HG03095 (cell line): ENCODE results near the gene ZNG1A.
"Not testable (repeated sequence)": the region's sequence is repeated elsewhere in the genome, so short reads cannot be mapped to it uniquely, and the experiment has no call there.

Source experiments
- ATAC-seq: cut with Tn5 transposase; IDR thresholded peaks from one replicate; pipeline ENCODE4 v1.9.1; 2021; ENCODE audit warnings: moderate library complexity; ENCODE audit not compliant: unreplicated experiment

The ZNG1A gene

DNA sequence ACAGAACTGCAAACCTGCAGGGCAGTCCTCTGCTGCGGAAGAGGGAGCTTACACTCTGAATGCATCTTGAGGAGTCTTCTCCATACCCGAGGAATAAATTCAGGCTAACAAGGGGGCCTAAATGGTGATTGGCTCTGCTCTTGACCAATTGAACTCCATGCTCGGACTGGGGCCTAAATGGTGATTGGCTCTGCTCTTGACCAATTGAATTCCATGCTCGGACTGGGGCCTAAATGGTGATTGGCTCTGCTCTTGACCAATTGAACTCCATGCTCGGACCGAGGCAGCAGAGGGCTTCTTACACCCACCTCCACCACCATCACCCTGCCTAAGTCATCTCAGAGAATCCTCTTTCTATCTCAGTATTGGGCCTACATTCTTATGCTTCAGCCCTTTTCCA is 79.0 kb downstream of the ZNG1A start:
- not testable (repeated sequence) for ATAC-seq

DNA sequence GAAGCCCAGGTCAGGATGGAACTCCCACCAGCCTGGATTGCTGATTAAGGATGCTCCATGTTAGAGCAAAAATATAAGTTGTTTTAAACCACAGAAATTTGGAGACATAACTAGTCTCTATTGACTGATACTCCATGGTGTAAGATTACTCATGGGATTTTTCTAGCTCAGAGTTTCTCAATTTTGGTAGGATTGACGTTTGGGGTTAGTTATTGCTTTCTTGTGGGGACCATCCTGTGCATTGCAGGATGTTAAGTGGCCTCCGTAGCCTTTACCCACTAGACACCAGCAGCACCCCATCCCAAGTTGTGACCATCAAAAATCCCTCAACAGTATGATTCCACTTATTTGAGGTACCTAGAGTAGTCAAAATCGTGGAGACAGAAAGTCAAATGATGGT is 80.1 kb downstream of the ZNG1A start:
- ATAC-seq = not testable (repeated sequence)

DNA sequence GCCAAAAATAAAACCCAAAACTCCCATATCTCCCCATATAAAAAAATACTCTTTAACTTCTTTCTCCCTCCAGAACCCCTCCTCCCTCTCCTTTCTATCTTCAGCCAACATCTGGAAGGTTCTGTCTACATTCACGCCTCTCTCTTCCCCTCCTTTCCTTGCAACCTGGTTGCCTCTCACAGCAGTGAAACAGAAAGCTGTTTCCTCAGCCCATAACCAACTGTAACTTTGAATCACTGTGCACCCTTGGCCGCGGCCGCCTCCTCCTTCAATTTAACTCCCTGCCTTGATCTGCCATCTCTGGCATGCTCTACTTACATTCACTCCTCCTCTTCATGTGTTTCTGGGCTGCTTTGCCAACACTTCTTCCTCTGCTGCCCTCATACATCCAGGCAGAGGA is 83.9 kb downstream of the ZNG1A start:
- not testable (repeated sequence) for ATAC-seq

DNA sequence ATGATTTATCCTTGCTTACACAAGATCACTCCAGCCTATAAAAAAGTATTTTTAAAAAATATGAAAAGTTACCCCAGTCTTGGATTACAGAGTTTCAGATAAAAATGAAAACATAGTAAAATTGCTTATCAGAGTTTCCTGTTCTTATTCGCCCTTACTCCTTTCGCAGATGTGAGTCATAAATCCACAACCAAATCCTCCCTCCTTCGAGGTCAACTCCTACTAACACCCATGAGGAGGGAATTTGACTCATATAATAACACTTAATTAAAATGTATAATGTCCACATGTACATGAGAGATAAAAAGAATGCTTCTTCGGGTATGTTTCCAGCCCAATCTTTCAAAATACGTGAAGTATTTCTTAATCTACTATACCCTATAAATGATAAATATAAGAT is 84.5 kb downstream of the ZNG1A start:
- ATAC-seq = not testable (repeated sequence)

DNA sequence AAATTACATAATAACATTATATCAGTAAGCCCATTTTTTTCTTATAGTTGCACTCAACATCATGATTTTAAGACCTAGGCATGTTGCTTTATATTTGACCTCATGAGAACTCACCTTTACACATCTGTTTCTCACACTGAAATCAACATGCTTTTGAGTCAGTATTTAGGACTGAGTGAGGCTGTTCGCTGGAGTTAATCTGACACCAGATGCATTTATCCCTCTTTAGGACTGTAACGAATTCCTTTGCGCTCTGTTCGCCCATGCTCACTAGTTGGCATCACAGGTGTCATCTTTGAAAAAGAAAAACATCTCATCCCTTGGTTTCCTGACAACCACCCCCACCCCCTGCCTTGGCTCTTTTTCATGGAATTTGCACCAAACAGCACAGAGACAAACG is 84.9 kb downstream of the ZNG1A start:
- ATAC-seq = not testable (repeated sequence)

DNA sequence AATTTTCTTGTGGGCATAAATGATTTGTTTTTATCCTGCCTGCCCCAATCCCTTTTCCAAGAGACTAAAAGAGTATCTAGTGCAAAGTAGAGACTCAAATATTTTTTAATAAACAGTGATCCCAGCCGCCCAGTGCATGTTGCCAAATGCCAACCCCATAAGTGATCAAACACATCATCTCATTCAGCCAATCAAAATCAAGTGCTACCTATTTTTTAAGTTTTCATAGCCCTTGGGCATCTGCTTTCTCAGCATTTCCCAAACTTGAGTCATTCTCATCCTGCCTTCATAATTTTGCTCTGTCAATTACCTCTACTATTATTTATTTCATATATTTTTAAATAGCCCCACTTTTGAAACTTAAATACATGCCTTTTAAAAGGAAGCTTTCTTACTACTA is 88.0 kb downstream of the ZNG1A start:
- ATAC-seq = not testable (repeated sequence)

DNA sequence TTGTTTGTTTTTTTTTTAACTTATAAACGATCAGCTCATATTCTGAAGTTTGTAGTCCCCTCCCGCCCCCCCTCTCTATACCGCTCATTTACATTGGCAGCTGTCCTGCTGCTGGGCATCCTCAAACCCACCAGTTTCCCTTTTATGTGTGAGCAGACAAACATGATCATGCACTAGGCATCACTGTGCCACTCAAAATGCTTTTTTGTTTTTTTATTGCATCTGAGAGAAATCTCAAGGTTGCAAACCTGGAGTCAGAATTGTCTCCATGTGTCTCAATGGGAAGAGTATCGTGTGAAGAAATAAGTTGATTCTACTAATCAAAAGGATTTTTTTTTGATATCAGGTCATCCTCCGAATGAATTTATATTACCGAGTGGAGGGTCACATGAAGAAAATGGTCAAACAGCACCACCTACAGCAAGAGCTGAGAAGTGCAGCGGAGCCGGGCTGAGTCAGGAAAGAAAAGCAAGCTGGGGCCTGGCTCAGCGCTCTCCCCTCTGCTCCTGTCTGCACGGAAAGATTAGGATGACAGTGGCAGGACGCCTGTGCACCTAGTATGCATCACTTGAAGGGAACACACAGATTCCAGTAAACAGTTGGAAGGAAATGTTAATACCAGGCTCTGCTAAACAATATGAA is 90.3 kb downstream of the ZNG1A start:
- ATAC-seq = not testable (repeated sequence)

DNA sequence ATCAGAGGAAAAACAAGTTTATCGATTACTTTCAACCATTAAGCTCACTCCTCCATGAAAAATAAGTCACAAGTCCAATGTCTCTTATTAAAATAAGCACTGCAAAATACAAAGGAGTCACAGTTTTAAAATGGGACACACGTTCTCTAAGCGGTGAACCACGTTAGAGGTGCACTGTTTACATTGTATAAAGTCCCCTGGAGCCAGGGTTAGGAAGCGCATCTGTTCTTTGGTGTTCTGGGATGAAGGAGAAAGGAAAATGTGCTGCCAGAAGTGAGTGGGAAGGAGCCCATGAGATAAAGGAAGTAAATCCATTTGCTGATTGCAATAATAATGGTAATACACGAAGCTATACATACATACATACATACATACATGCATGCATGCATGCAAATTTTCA is 91.0 kb downstream of the ZNG1A start:
- not testable (repeated sequence) for ATAC-seq

DNA sequence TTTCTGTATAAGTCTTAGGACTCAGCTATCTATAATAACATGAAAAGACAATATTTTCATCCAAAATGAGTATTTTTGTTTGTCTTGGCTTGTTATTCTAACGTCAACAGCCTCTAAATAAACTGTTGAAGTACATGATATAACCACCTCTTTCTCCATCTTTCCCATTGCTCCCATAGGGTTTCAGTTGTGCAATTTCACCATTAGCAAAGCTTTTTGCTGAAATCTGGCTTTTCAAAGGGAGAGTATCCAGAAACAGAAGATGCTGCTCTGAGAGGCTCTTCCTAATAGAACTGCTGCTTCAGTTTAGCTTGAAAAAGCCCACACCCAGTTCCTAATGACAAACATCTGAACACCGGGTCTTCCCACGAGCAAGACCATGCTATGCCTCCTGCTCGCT is 91.8 kb downstream of the ZNG1A start:
- ATAC-seq = not testable (repeated sequence)

DNA sequence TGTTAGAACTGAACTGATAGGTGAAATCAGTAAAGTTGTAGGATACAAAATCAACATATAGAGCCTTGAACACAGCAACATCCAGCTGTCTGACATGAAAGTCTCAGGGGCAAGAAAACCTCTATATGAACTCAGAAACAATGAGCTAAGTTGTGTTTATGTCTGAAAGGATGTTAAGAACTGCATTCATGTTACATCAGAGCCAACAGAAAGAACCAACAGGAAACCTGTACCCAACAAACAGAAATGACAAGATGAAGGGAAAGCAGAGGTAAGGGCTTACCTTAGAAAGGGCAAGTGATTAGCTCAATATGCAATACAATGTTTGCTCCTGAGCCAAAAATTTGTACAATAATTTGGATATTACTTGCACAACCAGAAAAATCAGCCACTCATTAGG is 92.2 kb downstream of the ZNG1A start:
- ATAC-seq = not testable (repeated sequence)

DNA sequence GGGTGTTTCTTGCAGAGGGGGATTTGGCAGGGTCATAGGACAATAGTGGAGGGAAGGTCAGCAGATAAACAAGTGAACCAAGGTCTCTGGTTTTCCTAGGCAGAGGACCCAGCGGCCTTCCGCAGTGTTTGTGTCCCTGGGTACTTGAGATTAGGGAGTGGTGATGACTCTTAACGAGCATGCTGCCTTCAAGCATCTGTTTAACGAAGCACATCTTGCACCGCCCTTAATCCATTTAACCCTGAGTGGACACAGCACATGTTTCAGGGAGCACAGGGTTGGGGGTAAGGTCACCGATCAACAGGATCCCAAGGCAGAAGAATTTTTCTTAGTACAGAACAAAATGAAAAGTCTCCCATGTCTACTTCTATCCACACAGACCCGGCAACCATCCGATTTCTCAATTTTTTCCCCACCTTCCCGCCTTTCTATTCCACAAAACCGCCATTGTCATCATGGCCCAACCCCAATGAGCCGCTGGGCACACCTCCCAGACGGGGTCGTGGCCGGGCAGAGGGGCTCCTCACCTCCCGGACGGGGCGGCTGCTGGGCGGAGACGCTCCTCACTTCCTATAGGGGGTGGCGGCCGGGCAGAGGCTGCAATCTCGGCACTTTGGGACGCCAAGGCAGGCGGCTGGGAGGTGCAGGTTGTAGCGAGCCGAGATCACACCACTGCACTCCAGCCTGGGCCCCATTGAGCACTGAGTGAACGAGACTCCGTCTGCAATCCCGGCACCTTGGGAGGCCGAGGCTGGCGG is 95.7 kb downstream of the ZNG1A start:
- ATAC-seq = not testable (repeated sequence)

DNA sequence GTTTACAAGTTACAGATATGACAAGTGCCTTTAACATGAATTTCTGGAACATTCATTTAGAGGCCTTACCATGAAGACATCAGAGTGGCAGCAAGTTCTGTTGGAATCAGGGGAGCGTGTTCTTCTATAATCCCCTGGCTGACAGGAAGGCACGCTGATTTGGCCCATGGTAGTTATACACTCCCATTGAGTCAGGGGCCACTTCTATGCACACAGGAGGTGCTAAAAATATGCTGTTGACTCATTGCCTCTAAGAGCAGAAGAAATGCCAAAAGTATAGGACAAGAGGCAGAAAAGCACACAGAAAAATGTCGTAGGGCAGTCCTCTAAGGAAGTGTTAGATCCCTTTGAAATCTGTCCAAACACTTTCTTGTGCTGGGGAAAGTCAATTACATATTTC is 100.5 kb downstream of the ZNG1A start:
- not testable (repeated sequence) for ATAC-seq

DNA sequence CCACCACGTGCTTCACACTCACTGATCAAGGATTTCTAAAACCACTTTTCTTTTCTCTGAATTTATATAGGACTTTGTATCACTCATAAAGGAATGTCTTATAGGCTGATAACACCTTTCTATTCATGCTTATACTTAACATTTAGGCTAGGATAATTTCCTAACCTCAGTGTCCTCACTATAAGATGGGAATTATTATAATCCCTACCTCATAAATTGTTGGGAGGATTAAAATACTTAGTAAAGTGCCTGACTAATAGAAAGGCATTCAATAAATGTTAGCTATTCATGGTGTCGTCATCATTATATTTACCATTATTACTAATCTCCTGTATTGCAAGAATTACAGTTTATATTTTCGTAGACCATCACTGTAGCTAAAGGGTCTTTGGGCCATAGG is 102.5 kb downstream of the ZNG1A start:
- not testable (repeated sequence) for ATAC-seq

DNA sequence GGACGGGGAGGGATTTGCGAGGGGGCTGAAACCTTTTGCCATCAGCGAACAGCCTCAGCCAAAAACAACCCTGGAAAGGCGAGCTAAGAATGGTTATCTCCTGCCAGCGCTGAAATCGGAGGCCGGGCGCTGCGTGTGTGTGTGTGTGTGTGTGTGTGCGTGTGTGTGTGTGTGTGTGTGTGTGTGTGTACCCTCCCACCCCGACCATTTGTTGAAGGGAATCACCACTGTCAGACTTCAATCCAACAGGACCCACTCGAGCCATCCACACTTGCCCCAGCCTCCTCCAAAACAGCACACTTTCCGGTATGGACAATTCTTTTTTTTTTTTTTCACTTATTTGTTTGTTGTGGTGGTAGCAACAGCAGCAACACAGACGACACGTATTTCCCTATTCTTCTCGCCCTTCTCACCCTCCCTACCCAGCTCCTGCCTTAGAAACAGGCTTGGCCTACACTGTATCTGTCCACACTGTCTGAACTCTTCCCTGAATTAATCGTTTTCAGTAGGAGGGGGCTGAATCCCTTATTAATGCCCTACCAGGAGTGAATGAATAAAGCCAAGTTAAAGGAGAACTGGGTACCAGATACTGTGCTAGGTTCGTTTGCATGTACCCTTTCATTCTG is 104.8 kb downstream of the ZNG1A start:
- not testable (repeated sequence) for ATAC-seq

DNA sequence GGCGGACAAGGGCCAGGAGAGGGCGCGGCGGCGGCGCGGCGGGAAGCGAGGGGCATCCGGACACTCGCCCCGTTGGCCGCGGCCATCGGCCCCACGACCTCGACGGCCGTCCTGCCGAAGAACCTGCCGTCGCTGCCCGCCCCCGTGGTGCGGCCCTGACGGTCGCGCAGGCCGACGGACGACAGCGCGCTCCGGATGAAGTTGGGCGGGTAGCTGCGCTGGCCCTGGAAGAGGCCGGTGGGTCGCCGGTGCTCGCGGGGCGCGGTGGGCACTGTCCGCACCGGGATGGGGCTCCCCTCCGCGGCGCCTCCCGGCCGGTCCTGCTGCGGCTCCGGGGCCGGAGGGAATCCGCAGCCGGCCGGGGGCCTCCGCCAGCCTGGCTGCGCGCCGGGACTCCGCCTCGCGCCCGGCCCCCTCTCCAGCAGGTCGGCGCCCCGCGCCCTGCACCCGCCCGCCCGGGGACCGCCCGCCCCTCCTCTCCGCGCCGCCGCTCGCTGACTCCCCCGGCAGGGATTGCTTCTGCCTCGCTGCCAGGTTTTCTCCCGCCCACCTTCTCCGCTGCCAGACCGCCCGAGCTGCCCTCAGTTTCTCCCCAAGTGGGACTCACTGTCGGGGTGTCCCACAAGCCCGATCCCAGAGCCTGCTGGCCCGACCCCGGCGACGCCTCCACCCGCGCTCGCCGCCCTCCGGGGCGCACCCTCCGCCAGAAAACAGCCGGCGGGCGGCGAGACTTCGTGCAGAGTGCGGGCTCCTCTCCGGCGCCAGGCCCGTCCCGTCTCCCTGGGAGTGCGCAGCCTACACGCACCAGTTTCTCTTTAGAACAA is 105.6 kb downstream of the ZNG1A start:
- not testable (repeated sequence) for ATAC-seq
